Activated T-cell treated with anti-CD3 and anti-CD28 coated beads for 1 hour (primary cell): ENCODE data around the gene THADA.
"Not testable (repeated sequence)": the region's sequence is repeated elsewhere in the genome, so short reads cannot be mapped to it uniquely, and the experiment has no call there.

ENCODE experiments used
- DNase-seq: peaks from one replicate; pipeline ENCODE4 v3.0.0-alpha.2; 2020; ENCODE audit warnings: low read depth

THADA gene

GRCh38 chr2:43595603-43596412, at the start of gene THADA:
Gene THADA (minus strand): TSS chr2:43596038. CDS start chr2:43592392, 3,646 bp downstream.
- peak; percentile 93 for DNase-seq

- no peak for DNase-seq
Measured at GRCh38 chr2:43643680-43644079, 47.8 kb upstream of the THADA start.

- DNase-seq = no peak
Measured at GRCh38 chr2:43642363-43642762, 46.5 kb upstream of the THADA start.

- DNase-seq = peak; percentile 81
Measured at GRCh38 chr2:43637030-43637803, 41.4 kb upstream of the THADA start, which contains the start of gene PLEKHH2. Gene PLEKHH2 (plus strand): TSS chr2:43637260. CDS start chr2:43644674, 7,414 bp downstream.

- peak; percentile 14 for DNase-seq
Measured at GRCh38 chr2:43636621-43637020, 40.8 kb upstream of the THADA start.

GRCh38 chr2:43636153-43636552, 40.3 kb upstream of the THADA start:
- not testable (repeated sequence) for DNase-seq

GRCh38 chr2:43634604-43635306, 38.9 kb upstream of the THADA start:
- DNase-seq = no peak

- DNase-seq = no peak
Measured at GRCh38 chr2:43631618-43632317, 35.9 kb upstream of the THADA start.

- no peak for DNase-seq
Measured at GRCh38 chr2:43622931-43623451, 27.2 kb upstream of the THADA start.

GRCh38 chr2:43619511-43619910, 23.7 kb upstream of the THADA start:
- DNase-seq = no peak

- no peak for DNase-seq
Measured at GRCh38 chr2:43616967-43617680, 21.3 kb upstream of the THADA start.

- no peak for DNase-seq
Measured at GRCh38 chr2:43612944-43613343, 17.1 kb upstream of the THADA start.

GRCh38 chr2:43611987-43612894, 16.4 kb upstream of the THADA start:
- peak; percentile 66 for DNase-seq

- DNase-seq = no peak
Measured at GRCh38 chr2:43610361-43610760, 14.5 kb upstream of the THADA start.

- no peak for DNase-seq
Measured at GRCh38 chr2:43609290-43609918, 13.6 kb upstream of the THADA start.

- DNase-seq = no peak
Measured at GRCh38 chr2:43605851-43606250, 10.0 kb upstream of the THADA start.

GRCh38 chr2:43605079-43605655, 9.3 kb upstream of the THADA start:
- DNase-seq = no peak

- DNase-seq = no peak
Measured at GRCh38 chr2:43604674-43605073, 8.8 kb upstream of the THADA start.

GRCh38 chr2:43600596-43600995, 4.8 kb upstream of the THADA start:
- DNase-seq = not testable (repeated sequence)
